HepG2 (cell line): ENCODE results near the gene U2AF1L4. TPM values are rescaled to one million over a fixed set of nuclear protein-coding genes. Genes with fewer than 3 reads are reported as not detected.

Experiments
- ATAC-seq: fragments of 200-7000 bp; cut with Tn5 transposase; 3 replicates; pipeline ENCODE4 v1.9.1; 2020; ENCODE audit warnings: mild to moderate bottlenecking, moderate library complexity
- BruUV-seq: library from RNA; stranded (reverse); fragments of 400-500 nt; replicated peaks from 2 replicates; lab custom pipeline; 2021; lab: Mats Ljungman, UMichigan
- CTCF ChIA-PET: fragments of 300-600 bp; formaldehyde crosslinking; extraction: SDS; loops from one replicate; lab custom pipeline; 2021; ENCODE audit warnings: low total read pairs, inconsistent platforms, low intra/inter-chr PET ratio; lab: Yijun Ruan, JAX
- POLR2A ChIA-PET: fragments of 350-600 bp; sonication (Branson Sonifier 250); formaldehyde crosslinking; loops from one replicate; lab custom pipeline; 2020; ENCODE audit warnings: antibody characterized with exemption, inconsistent platforms; lab: Yijun Ruan, JAX
- DNase-seq: peaks from one replicate; pipeline ENCODE4 v3.0.0-alpha.2; 2015; ENCODE audit warnings: low spot score
- FAIRE-seq: peaks from 3 replicates; lab custom pipeline; 2011; peaks lifted over from hg19 to GRCh38; lab: Jason Lieb, UNC
- H2AFZ ChIP-seq: one replicate; pipeline ENCODE4 v1.6.1; 2011; ENCODE audit warnings: low read length, inconsistent platforms
- H3K27ac ChIP-seq: fragments of 300-600 bp; 3 replicates; pipeline ENCODE4 v1.8.0; 2011; ENCODE audit warnings: mixed run types, mild to moderate bottlenecking, mixed read lengths, low read length, inconsistent platforms; ENCODE audit not compliant: insufficient read depth; ENCODE audit errors: extremely low read length
- H3K27me3 ChIP-seq, 2 experiments: fragments of 200-600 bp in 1 of 2; 2 replicates in 1 of 2; 3 replicates in 1 of 2; pipeline versions ENCODE4 v1.6.0 to v1.8.0; 2011; ENCODE audit warnings: low read length in 2 of 2, mild to moderate bottlenecking in 2 of 2, moderate library complexity in 2 of 2, inconsistent platforms in 1 of 2; ENCODE audit not compliant: insufficient read depth in 2 of 2, control insufficient read depth in 1 of 2
- H3K36me3 ChIP-seq, 2 experiments: fragments of 200-600 bp in 1 of 2; replicated peaks in 1 of 2; 2 replicates in 1 of 2; 3 replicates in 1 of 2; pipeline versions ENCODE4 v1.5.1 to v1.8.0; 2011; ENCODE audit warnings: low read length in 2 of 2, inconsistent platforms in 1 of 2; ENCODE audit not compliant: insufficient read depth in 2 of 2, control insufficient read depth in 1 of 2
- H3K4me1 ChIP-seq: 2 replicates; pipeline ENCODE4 v1.5.1; 2012; ENCODE audit warnings: low read length, inconsistent platforms; ENCODE audit not compliant: insufficient read depth
- H3K4me2 ChIP-seq: 2 replicates; pipeline ENCODE4 v1.6.0; 2011; ENCODE audit warnings: low read depth, low read length, inconsistent platforms
- H3K4me3 ChIP-seq, 3 experiments: fragments of 200-600 bp in 1 of 3; sonication (generic), shearing (Covaris generic) in 1 of 3; replicated peaks in 1 of 3; 2 replicates each; pipeline ENCODE4 v1.5.1; 2011 to 2016; ENCODE audit warnings: low read length in 3 of 3, inconsistent platforms in 2 of 3, low read depth in 2 of 3, mild to moderate bottlenecking in 2 of 3, control low read depth in 1 of 3, mixed read lengths in 1 of 3; ENCODE audit not compliant: insufficient read depth in 1 of 3
- H3K79me2 ChIP-seq: one replicate; pipeline ENCODE4 v1.6.1; 2011; ENCODE audit warnings: low read length, inconsistent platforms; ENCODE audit not compliant: insufficient read depth
- H3K9ac ChIP-seq: 2 replicates; pipeline ENCODE4 v1.6.0; 2011; ENCODE audit warnings: mild to moderate bottlenecking, low read depth, low read length, inconsistent platforms; ENCODE audit not compliant: insufficient read depth
- H3K9me3 ChIP-seq: 2 replicates; pipeline ENCODE4 v1.5.1; 2012; ENCODE audit warnings: mild to moderate bottlenecking, low read length
- H4K20me1 ChIP-seq: 2 replicates; pipeline ENCODE4 v1.6.0; 2011; ENCODE audit warnings: inconsistent platforms, mild to moderate bottlenecking, low read length, moderate library complexity; ENCODE audit not compliant: insufficient read depth
- CTCF ChIP-seq: sonication (generic); formaldehyde crosslinking; IDR thresholded peaks from 2 replicates; pipeline ENCODE4 v1.5.0; 2020; ENCODE audit warnings: mild to moderate bottlenecking, missing genetic modification reagents, moderate library complexity
- GABPB1 ChIP-seq: IDR thresholded peaks from 2 replicates; pipeline ENCODE4 v1.6.1; 2016; ENCODE audit warnings: mild to moderate bottlenecking, missing genetic modification reagents, moderate library complexity, missing compliant biosample characterization
- KDM1A ChIP-seq: IDR thresholded peaks from 2 replicates; pipeline ENCODE4 v1.6.1; 2016; ENCODE audit warnings: missing compliant biosample characterization
- MXD4 ChIP-seq: IDR thresholded peaks from 2 replicates; pipeline ENCODE4 v1.6.1; 2016; ENCODE audit warnings: mild to moderate bottlenecking, missing biosample characterization, missing genetic modification reagents
- MXI1 ChIP-seq: IDR thresholded peaks from 3 replicates; pipeline ENCODE4 v1.6.1; 2012; ENCODE audit warnings: low read depth, low read length, inconsistent platforms, borderline replicate concordance
- MYC ChIP-seq: sonication (generic); formaldehyde crosslinking; IDR thresholded peaks from 2 replicates; pipeline ENCODE4 v1.9.0; 2021; ENCODE audit warnings: missing genetic modification reagents, borderline replicate concordance
- NR2C2 ChIP-seq: sonication (generic); formaldehyde crosslinking; IDR thresholded peaks from 2 replicates; pipeline ENCODE4 v1.4.0; 2020; ENCODE audit warnings: missing genetic modification reagents, mild to moderate bottlenecking, moderate library complexity, borderline replicate concordance
- RBM22 ChIP-seq: fragments of 200-400 bp; formaldehyde crosslinking; optimal IDR thresholded peaks from 2 replicates; pipeline ENCODE3; 2017; ENCODE audit warnings: mild to moderate bottlenecking, low read length, moderate library complexity
- SALL2 ChIP-seq: sonication (generic); formaldehyde crosslinking; IDR thresholded peaks from 2 replicates; pipeline ENCODE4 v1.8.1; 2023; ENCODE audit warnings: mild to moderate bottlenecking, missing genetic modification reagents, inconsistent platforms
- ZBTB2 ChIP-seq: sonication (generic); formaldehyde crosslinking; IDR thresholded peaks from 2 replicates; pipeline ENCODE4 v1.8.0; 2022; ENCODE audit warnings: low read depth, missing genetic modification reagents
- ZBTB25 ChIP-seq: IDR thresholded peaks from 2 replicates; pipeline ENCODE4 v1.6.1; 2018; ENCODE audit warnings: missing genetic modification reagents
- ZNF574 ChIP-seq: sonication (generic); formaldehyde crosslinking; IDR thresholded peaks from 2 replicates; pipeline ENCODE4 v1.4.0; 2020; ENCODE audit warnings: missing genetic modification reagents
- ZNF652 ChIP-seq: IDR thresholded peaks from 2 replicates; pipeline ENCODE4 v1.6.1; 2016; ENCODE audit warnings: low read depth, borderline replicate concordance
- ZNF740 ChIP-seq: sonication (generic); formaldehyde crosslinking; IDR thresholded peaks from 2 replicates; pipeline ENCODE4 v1.4.0; 2020; ENCODE audit warnings: missing genetic modification reagents
- ZNF891 ChIP-seq: sonication (generic); formaldehyde crosslinking; IDR thresholded peaks from 2 replicates; pipeline ENCODE4 v1.5.0; 2020; ENCODE audit warnings: mild to moderate bottlenecking, missing genetic modification reagents
- WGBS: methylation state at CpG from one replicate; pipeline ENCODE4 v1.1.6; 2017; ENCODE audit warnings: low lambda C conversion rate; 5-methylcytosine and 5-hydroxymethylcytosine counted together
- in situ Hi-C: cut with HindIII; loops from 2 replicates; pipeline ENCODE4 v1.10.0; 2017; ENCODE audit warnings: low pct_unique_long_range_greater_than_20kb; ENCODE audit not compliant: extremely low pct_ligation_motif_present
- intact Hi-C: fragments of 100-400 bp; cut with micrococcal nuclease; formaldehyde crosslinking; loops from one replicate; pipeline ENCODE4 v1.10.0; 2022; ENCODE audit not compliant: unreplicated experiment
- polyA plus RNA-seq, 8 experiments: library from polyadenylated mRNA; depleted of rRNA in 3 of 8; stranded (reverse) in 7 of 8; unstranded in 1 of 8; fragments of >200 nt; fragmentation: Illumina TruSeq in 4 of 8; extraction: Trizol in 4 of 8; gene quantifications; 2 replicates each; pipeline versions ENCODE4 v1.2.1 to v1.2.3, GENCODE V29; 2011 to 2016; ENCODE audit warnings: low read depth in 4 of 8, missing spikeins in 1 of 8, mixed read lengths in 1 of 8; ENCODE audit not compliant: insufficient read depth in 1 of 8
- total RNA-seq, 5 experiments: library from RNA; depleted of rRNA; stranded (reverse); fragments of >200 nt; fragmentation: Illumina TruSeq; extraction: Trizol; gene quantifications; 2 replicates each; pipeline ENCODE4 v1.2.3, GENCODE V29; 2016; ENCODE audit warnings: low read depth in 1 of 5

U2AF1L4 gene
- total and polyA plus RNA-seq, 2 of the 13 experiments (the other 11 are each of a cell fraction or from before 2014, with no cell fraction given), result 7.9 to 15.4 TPM

GRCh38 chr19:35744430-35745327 is 539 bp downstream of the U2AF1L4 start:
- BruUV-seq, result TSS peak; percentile 81
- peak; percentile 44 for FAIRE-seq
- ATAC-seq, result peak; percentile 44
- Histone ChIP-seq H3K27me3 (no peaks in the 10 kb centered on the region; a peak in 1 of 5 replicates), H3K79me2 (peaks cover 17% of the 10 kb centered on the region), H3K4me2 (peak overlapping the region; percentile 94), H3K4me1 (peaks cover 50% of the 10 kb centered on the region), H3K27ac (peak overlapping the region; percentile 94), H3K9me3 (no peaks in the 10 kb centered on the region), H3K36me3 (no peaks in the 10 kb centered on the region), H3K9ac (peak overlapping the region; percentile 84), H4K20me1 (no peaks in the 10 kb centered on the region), H2AFZ (no peak overlapping the region), H3K4me3 (peak overlapping the region; percentile 82 to 96 (median 88))
- intact Hi-C loops (loop anchor here (1.0 to 10.0 kb wide), 2 partner anchors 50 to 187 kb away; no protein-coding TSS in a partner anchor), in situ Hi-C loops (no loop called here)
- DNase-seq, result peak; percentile 94
- WGBS, result 9% methylated on average over 39 of the region's 41 CpGs
- ChIA-PET POLR2A (interaction anchor here (0.7 to 1.9 kb wide), 11 partner anchors 13 to 234 kb away, joined by 3 to 11 read pairs (median 4); partner anchors contain the start of genes COX6B1, HSPB6 and PROSER3), CTCF (no interaction called here)
- TF ChIP-seq ZBTB25 (CRISPR knock-in tag) (0 out of 2 replicates have a peak, but pooled peaks have one; percentile 19), KDM1A (CRISPR knock-in tag) (no peak), NR2C2 (no peak), CTCF (CRISPR knock-in tag) (peak; percentile 75), ZNF574 (CRISPR knock-in tag) (peak; percentile 64), ZNF891 (CRISPR knock-in tag) (peak; percentile 21; the same call in 1 of the 2 replicates), ZNF652 (CRISPR knock-in tag) (peak; percentile 99), RBM22 (no peak), MXD4 (CRISPR knock-in tag) (peak; percentile 46; the same call in 1 of the 2 replicates), MXI1 (peak; percentile 89; the same call in 2 of the 3 replicates), SALL2 (CRISPR knock-in tag) (peak; percentile 46; the same call in 1 of the 2 replicates), MYC (CRISPR knock-in tag) (peak; percentile 39; the same call in 1 of the 2 replicates), GABPB1 (CRISPR knock-in tag) (peak; percentile 86; the same call in 1 of the 2 replicates), ZNF740 (CRISPR knock-in tag) (no peak), ZBTB2 (CRISPR knock-in tag) (no peak)
